ENCODE results near the gene LIPE.

- TF ChIP-seq, protein P1, sequence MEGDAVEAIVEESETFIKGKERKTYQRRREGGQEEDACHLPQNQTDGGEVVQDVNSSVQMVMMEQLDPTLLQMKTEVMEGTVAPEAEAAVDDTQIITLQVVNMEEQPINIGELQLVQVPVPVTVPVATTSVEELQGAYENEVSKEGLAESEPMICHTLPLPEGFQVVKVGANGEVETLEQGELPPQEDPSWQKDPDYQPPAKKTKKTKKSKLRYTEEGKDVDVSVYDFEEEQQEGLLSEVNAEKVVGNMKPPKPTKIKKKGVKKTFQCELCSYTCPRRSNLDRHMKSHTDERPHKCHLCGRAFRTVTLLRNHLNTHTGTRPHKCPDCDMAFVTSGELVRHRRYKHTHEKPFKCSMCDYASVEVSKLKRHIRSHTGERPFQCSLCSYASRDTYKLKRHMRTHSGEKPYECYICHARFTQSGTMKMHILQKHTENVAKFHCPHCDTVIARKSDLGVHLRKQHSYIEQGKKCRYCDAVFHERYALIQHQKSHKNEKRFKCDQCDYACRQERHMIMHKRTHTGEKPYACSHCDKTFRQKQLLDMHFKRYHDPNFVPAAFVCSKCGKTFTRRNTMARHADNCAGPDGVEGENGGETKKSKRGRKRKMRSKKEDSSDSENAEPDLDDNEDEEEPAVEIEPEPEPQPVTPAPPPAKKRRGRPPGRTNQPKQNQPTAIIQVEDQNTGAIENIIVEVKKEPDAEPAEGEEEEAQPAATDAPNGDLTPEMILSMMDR (IDR thresholded peaks at IDR 0.05): no peak
- TF ChIP-seq TCF7 (CRISPR knock-in tag; IDR thresholded peaks at IDR 0.05; ENCODE audit: low read depth): no peak
- no peak for TF ChIP-seq RELA (CRISPR knock-in tag; IDR thresholded peaks at IDR 0.05; ENCODE audit: borderline replicate concordance)
- TF ChIP-seq, protein P2, sequence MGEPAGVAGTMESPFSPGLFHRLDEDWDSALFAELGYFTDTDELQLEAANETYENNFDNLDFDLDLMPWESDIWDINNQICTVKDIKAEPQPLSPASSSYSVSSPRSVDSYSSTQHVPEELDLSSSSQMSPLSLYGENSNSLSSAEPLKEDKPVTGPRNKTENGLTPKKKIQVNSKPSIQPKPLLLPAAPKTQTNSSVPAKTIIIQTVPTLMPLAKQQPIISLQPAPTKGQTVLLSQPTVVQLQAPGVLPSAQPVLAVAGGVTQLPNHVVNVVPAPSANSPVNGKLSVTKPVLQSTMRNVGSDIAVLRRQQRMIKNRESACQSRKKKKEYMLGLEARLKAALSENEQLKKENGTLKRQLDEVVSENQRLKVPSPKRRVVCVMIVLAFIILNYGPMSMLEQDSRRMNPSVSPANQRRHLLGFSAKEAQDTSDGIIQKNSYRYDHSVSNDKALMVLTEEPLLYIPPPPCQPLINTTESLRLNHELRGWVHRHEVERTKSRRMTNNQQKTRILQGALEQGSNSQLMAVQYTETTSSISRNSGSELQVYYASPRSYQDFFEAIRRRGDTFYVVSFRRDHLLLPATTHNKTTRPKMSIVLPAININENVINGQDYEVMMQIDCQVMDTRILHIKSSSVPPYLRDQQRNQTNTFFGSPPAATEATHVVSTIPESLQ (CRISPR knock-in tag; IDR thresholded peaks at IDR 0.05): no peak
- no peak for TF ChIP-seq USF2 (CRISPR knock-in tag; IDR thresholded peaks at IDR 0.05)
- TF ChIP-seq ZNF263 (CRISPR knock-in tag; IDR thresholded peaks at IDR 0.05; ENCODE audit: low read depth): no peak
- TF ChIP-seq CBFB (CRISPR knock-in tag; IDR thresholded peaks at IDR 0.05; ENCODE audit: low read depth): no peak
- no peak for TF ChIP-seq ETV6 (CRISPR knock-in tag; IDR thresholded peaks at IDR 0.05)
Observed at GRCh38 chr19:42455621-42456081, 28.5 kb upstream of the LIPE start.
